ENCODE measurements around the gene FAM163B. TPM values are rescaled to one million over a fixed set of nuclear protein-coding genes. Genes with fewer than 3 reads are reported as not detected.

Gene FAM163B
- total and polyA plus RNA-seq, 2 donors (not counting 3 experiments of a cell fraction or from before 2014, with no cell fraction given), result not detected

- no peaks in the 10 kb centered on the region for H3K27me3 ChIP-seq (ENCODE audit: control insufficient read depth in 2 of 2, insufficient read depth in 2 of 2, low read length in 2 of 2)
- H3K4me3 ChIP-seq (replicated peaks in 1 of 3; ENCODE audit: insufficient read depth in 1 of 3, low read depth in 1 of 3, low read length in 3 of 3), result no peak overlapping the region
- no peak for FAIRE-seq
- no peaks in the 10 kb centered on the region for H3K9me3 ChIP-seq (replicated peaks; ENCODE audit: control insufficient read depth, insufficient read depth, low read length)
- no peak overlapping the region for H3K27ac ChIP-seq (ENCODE audit: insufficient read depth, low read depth, low read length)
- BruUV-seq (replicated peaks), result no TSS peak
- no peak for DNase-seq (ENCODE audit: low read depth, low spot score)
- H3K4me2 ChIP-seq (ENCODE audit: insufficient read depth, low read length), result no peak overlapping the region
- no peak overlapping the region for H3K9ac ChIP-seq (replicated peaks; ENCODE audit: extremely low read depth, insufficient read depth, low read length)
- no peaks in the 10 kb centered on the region for H3K36me3 ChIP-seq (ENCODE audit: control insufficient read depth in 2 of 2, extremely low read depth in 1 of 2, insufficient read depth in 2 of 2, low read length in 2 of 2)
- H4K20me1 ChIP-seq (replicated peaks; ENCODE audit: control insufficient read depth, extremely low read depth, insufficient read depth, low read length), result no peaks in the 10 kb centered on the region
- CTCF ChIA-PET, result no interaction called here
- no peaks in the 10 kb centered on the region for H3K9me1 ChIP-seq (replicated peaks; ENCODE audit: control insufficient read depth, extremely low read depth, insufficient read depth, low read length)
- intact Hi-C loops (cut with micrococcal nuclease), result no loop called here
- TF ChIP-seq MYC (IDR thresholded peaks at IDR 0.05; ENCODE audit: low read depth, low read length) (no peak), MAX (IDR thresholded peaks at IDR 0.05; ENCODE audit: insufficient read depth, insufficient read length) (no peak), GATA2 (IDR thresholded peaks at IDR 0.05; ENCODE audit: insufficient read depth, insufficient read length, low read depth, low read length) (no peak), EZH2 (IDR thresholded peaks at IDR 0.05; ENCODE audit: borderline replicate concordance, low read depth, low read length, severe bottlenecking) (no peak), POLR2AphosphoS5 (IDR thresholded peaks at IDR 0.05; ENCODE audit: insufficient read depth, low read depth, low read length) (no peak), JUN (IDR thresholded peaks at IDR 0.05; ENCODE audit: borderline replicate concordance, insufficient read depth, insufficient read length, low read depth) (no peak), POLR2A (IDR thresholded peaks at IDR 0.05; ENCODE audit: low read depth, low read length) (no peak), FOS (IDR thresholded peaks at IDR 0.05; ENCODE audit: borderline replicate concordance, insufficient read depth, low read length) (no peak)
- TF ChIP-seq, protein P1, sequence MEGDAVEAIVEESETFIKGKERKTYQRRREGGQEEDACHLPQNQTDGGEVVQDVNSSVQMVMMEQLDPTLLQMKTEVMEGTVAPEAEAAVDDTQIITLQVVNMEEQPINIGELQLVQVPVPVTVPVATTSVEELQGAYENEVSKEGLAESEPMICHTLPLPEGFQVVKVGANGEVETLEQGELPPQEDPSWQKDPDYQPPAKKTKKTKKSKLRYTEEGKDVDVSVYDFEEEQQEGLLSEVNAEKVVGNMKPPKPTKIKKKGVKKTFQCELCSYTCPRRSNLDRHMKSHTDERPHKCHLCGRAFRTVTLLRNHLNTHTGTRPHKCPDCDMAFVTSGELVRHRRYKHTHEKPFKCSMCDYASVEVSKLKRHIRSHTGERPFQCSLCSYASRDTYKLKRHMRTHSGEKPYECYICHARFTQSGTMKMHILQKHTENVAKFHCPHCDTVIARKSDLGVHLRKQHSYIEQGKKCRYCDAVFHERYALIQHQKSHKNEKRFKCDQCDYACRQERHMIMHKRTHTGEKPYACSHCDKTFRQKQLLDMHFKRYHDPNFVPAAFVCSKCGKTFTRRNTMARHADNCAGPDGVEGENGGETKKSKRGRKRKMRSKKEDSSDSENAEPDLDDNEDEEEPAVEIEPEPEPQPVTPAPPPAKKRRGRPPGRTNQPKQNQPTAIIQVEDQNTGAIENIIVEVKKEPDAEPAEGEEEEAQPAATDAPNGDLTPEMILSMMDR (IDR thresholded peaks at IDR 0.05; ENCODE audit: extremely low read depth in 1 of 2, insufficient read depth in 1 of 2, low read depth in 1 of 2, low read length in 2 of 2), result no peak
- H3K4me1 ChIP-seq (ENCODE audit: control insufficient read depth, extremely low read depth, insufficient read depth, low read length), result no peaks in the 10 kb centered on the region
- H2AFZ ChIP-seq (ENCODE audit: low read depth, low read length), result no peak overlapping the region
- POLR2A ChIA-PET, result no interaction called here
- dilution Hi-C loops (cut with MboI; ENCODE audit: extremely low pct_ligation_motif_present, low sequenced_read_pairs), result no loop called here
- no peaks in the 10 kb centered on the region for H3K79me2 ChIP-seq (ENCODE audit: control insufficient read depth, insufficient read depth, low read length)
Measured at GRCh38 chr9:133641396-133641655, 32.1 kb upstream of the FAM163B start.

Measured in endothelial cell of umbilical vein (primary cell).